OCI-LY1 (cell line): ENCODE results near the gene SLC39A12.

Experiments used
- H2AFZ ChIP-seq: fragments of 200-600 bp; sonication (generic), shearing (Covaris generic); 2 replicates; pipeline ENCODE4 v1.6.0; 2014; ENCODE audit warnings: antibody characterized with exemption, mild to moderate bottlenecking, low read length
- H3F3A ChIP-seq: fragments of 200-600 bp; sonication (generic), shearing (Covaris generic); 2 replicates; pipeline ENCODE4 v1.6.0; 2014; ENCODE audit warnings: mild to moderate bottlenecking, antibody characterized with exemption, low read length, moderate library complexity; ENCODE audit not compliant: insufficient read depth
- H3K27ac ChIP-seq: fragments of 200-600 bp; sonication (generic); 2 replicates; pipeline ENCODE4 v1.5.1; 2014; ENCODE audit warnings: low read length, mixed run types, mild to moderate bottlenecking, low read depth; ENCODE audit not compliant: poor library complexity, severe bottlenecking
- H3K27me3 ChIP-seq: fragments of 200-600 bp; sonication (generic); 2 replicates; pipeline ENCODE4 v1.6.0; 2014; ENCODE audit warnings: antibody characterized with exemption, mild to moderate bottlenecking, low read length, moderate library complexity; ENCODE audit not compliant: insufficient read depth
- H3K36me3 ChIP-seq: fragments of 200-600 bp; sonication (generic); 2 replicates; pipeline ENCODE4 v1.6.1; 2014; ENCODE audit warnings: mild to moderate bottlenecking, antibody characterized with exemption, low read length, moderate library complexity, mixed read lengths; ENCODE audit not compliant: insufficient read depth
- H3K4me1 ChIP-seq: fragments of 200-600 bp; sonication (generic); 2 replicates; pipeline ENCODE4 v1.5.1; 2014; ENCODE audit warnings: mild to moderate bottlenecking, low read length, moderate library complexity; ENCODE audit not compliant: insufficient read depth, severe bottlenecking
- H3K4me2 ChIP-seq: fragments of 200-600 bp; sonication (generic), shearing (Covaris generic); 2 replicates; pipeline ENCODE4 v1.6.1; 2014; ENCODE audit warnings: low read length
- H3K4me3 ChIP-seq: fragments of 200-600 bp; sonication (generic); 2 replicates; pipeline ENCODE4 v1.5.1; 2014; ENCODE audit warnings: low read length, low read depth, mild to moderate bottlenecking, mixed read lengths; ENCODE audit not compliant: poor library complexity, severe bottlenecking
- H3K79me2 ChIP-seq: fragments of 200-600 bp; shearing (Covaris generic); 2 replicates; pipeline ENCODE4 v1.6.1; 2016; ENCODE audit warnings: mixed run types, low read length, mixed read lengths; ENCODE audit not compliant: insufficient read depth
- H3K9ac ChIP-seq: fragments of 200-600 bp; sonication (generic), shearing (Covaris generic); 2 replicates; pipeline ENCODE4 v1.6.1; 2014; ENCODE audit warnings: mild to moderate bottlenecking, low read length, mixed read lengths
- H3K9me2 ChIP-seq: fragments of 200-600 bp; sonication (generic), shearing (Covaris generic); 2 replicates; pipeline ENCODE4 v1.6.1; 2014; ENCODE audit warnings: low read depth, mild to moderate bottlenecking, low read length, mixed read lengths
- H3K9me3 ChIP-seq: fragments of 200-600 bp; shearing (Covaris generic); 2 replicates; pipeline ENCODE4 v1.6.1; 2014; ENCODE audit warnings: low read length, mixed read lengths
- H4K20me1 ChIP-seq: fragments of 200-600 bp; sonication (generic), shearing (Covaris generic); 2 replicates; pipeline ENCODE4 v1.6.0; 2016; ENCODE audit warnings: mild to moderate bottlenecking, low read length; ENCODE audit not compliant: insufficient read depth
- EZH2 ChIP-seq: fragments of 200-600 bp; sonication (generic), shearing (Covaris generic); IDR thresholded peaks from 2 replicates; pipeline ENCODE4 v1.8.0; 2017; ENCODE audit warnings: borderline replicate concordance, mixed run types, mild to moderate bottlenecking, antibody characterized with exemption, low read length, moderate library complexity, mixed read lengths
- TF ChIP-seq, protein P1 (sequence below): fragments of 200-600 bp; sonication (generic), shearing (Covaris generic); IDR thresholded peaks from 2 replicates; pipeline ENCODE4 v1.5.1; 2017; ENCODE audit warnings: mild to moderate bottlenecking, antibody characterized with exemption, low read length, moderate library complexity, mixed read lengths

The SLC39A12 gene

DNA sequence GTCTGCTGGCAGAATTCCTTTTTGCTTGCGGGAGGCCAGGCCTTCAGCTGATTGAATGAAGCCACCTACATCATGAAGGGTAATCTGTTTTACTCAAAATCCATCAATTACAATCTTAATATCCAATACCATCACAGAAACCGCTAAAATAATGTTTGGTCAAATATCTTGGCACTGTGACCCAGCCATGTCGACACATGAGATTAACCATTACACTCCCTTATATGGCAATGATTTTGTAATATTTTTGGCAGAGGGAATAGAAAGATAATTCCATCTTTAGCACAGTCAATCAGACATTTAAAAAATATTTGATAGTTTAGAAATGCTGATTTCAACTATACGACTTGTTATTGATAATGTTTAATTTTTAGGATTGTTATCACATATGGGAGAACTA lies 36.5 kb upstream of the SLC39A12 start:
- Histone ChIP-seq H3K4me1 (no peaks in the 10 kb centered on the region), H3K9ac (no peak overlapping the region), H3K4me2 (no peak overlapping the region), H3K27me3 (no peaks in the 10 kb centered on the region), H3K27ac (no peak overlapping the region), H3K9me3 (no peaks in the 10 kb centered on the region), H3K4me3 (no peak overlapping the region), H3K36me3 (no peaks in the 10 kb centered on the region), H3K9me2 (no peaks in the 10 kb centered on the region), H3K79me2 (no peaks in the 10 kb centered on the region), H2AFZ (no peak overlapping the region), H4K20me1 (no peaks in the 10 kb centered on the region), H3F3A (no peaks in the 10 kb centered on the region)
- TF ChIP-seq, protein P1, sequence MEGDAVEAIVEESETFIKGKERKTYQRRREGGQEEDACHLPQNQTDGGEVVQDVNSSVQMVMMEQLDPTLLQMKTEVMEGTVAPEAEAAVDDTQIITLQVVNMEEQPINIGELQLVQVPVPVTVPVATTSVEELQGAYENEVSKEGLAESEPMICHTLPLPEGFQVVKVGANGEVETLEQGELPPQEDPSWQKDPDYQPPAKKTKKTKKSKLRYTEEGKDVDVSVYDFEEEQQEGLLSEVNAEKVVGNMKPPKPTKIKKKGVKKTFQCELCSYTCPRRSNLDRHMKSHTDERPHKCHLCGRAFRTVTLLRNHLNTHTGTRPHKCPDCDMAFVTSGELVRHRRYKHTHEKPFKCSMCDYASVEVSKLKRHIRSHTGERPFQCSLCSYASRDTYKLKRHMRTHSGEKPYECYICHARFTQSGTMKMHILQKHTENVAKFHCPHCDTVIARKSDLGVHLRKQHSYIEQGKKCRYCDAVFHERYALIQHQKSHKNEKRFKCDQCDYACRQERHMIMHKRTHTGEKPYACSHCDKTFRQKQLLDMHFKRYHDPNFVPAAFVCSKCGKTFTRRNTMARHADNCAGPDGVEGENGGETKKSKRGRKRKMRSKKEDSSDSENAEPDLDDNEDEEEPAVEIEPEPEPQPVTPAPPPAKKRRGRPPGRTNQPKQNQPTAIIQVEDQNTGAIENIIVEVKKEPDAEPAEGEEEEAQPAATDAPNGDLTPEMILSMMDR, result no peak
- no peak for TF ChIP-seq EZH2

DNA sequence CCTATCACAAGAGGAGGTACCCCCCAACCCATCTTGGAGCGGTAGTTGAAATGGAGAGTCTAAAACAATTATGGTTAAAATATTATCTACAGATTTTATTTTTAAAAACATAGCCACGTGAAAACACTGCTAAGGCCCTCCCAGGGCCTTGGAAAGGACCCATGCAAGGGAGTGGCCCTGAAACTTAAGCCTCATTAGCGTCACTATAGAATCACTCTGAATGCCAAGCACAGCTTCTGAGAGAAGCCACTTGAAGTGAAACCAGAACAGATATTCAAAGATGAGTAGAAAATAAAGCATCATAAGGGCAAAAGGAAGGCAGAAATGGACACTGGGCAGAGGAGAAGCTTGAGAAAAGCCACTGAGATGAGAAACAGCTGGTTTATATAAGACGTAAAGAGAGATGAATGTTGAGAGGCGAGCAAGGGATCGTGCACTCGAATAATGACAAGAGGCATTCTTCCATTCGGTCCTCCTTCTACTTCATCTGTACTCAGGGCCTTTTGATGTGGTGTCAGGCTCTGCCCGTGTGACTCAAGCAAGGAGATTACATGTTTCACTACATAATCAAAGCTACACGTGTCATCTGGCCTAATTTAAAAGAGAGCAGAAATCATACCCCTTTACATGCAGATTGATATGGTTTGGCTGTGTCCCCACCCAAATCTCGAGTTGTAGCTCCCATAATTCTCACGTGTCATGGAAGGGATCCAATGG lies 33.4 kb upstream of the SLC39A12 start:
- Histone ChIP-seq H3K27ac (no peak overlapping the region), H2AFZ (no peak overlapping the region), H3K9ac (no peak overlapping the region), H3K36me3 (no peaks in the 10 kb centered on the region), H3K79me2 (no peaks in the 10 kb centered on the region), H3K4me2 (no peak overlapping the region), H3K4me3 (no peak overlapping the region), H4K20me1 (no peaks in the 10 kb centered on the region), H3K9me3 (no peaks in the 10 kb centered on the region), H3K4me1 (no peaks in the 10 kb centered on the region), H3K27me3 (no peaks in the 10 kb centered on the region), H3K9me2 (no peaks in the 10 kb centered on the region), H3F3A (no peaks in the 10 kb centered on the region)
- TF ChIP-seq, protein P1, result no peak
- no peak for TF ChIP-seq EZH2

DNA sequence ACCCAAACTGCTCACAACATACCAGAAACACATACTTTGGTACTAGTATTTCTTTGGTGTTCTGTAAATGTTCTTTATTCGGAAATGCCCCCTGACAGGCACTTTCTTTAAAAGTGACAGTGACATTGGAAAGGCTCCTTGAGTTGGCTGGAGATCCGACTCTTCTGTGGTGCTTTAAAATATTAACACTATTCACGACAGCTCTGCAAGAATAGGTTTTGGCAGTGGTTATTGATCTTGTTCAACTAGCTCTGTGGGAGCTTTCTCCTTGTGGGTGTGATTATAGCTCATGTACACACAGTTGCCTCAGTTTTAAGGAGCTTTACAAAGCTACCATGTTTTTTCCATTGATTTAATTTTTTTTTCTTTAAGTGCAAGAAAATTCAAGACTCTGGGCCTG lies 30.3 kb upstream of the SLC39A12 start:
- Histone ChIP-seq H3K27me3 (no peaks in the 10 kb centered on the region), H3K9me3 (no peaks in the 10 kb centered on the region), H3K36me3 (no peaks in the 10 kb centered on the region), H3K4me1 (no peaks in the 10 kb centered on the region), H3K9me2 (no peaks in the 10 kb centered on the region), H3K9ac (no peak overlapping the region), H3K4me3 (no peak overlapping the region), H3K4me2 (no peak overlapping the region), H3K27ac (no peak overlapping the region), H3F3A (no peaks in the 10 kb centered on the region), H3K79me2 (no peaks in the 10 kb centered on the region), H2AFZ (no peak overlapping the region), H4K20me1 (no peaks in the 10 kb centered on the region)
- TF ChIP-seq, protein P1, result no peak
- TF ChIP-seq EZH2, result no peak
